GM18951 (cell line): ENCODE results near the gene TMEM178B.

Source experiments
- POLR2A ChIP-seq: IDR thresholded peaks from 4 replicates; pipeline ENCODE4 v1.6.1; 2011; ENCODE audit warnings: mild to moderate bottlenecking; ENCODE audit not compliant: insufficient read length, insufficient read depth; ENCODE audit errors: extremely low read depth
- in situ Hi-C: fragments of 300-500 bp; cut with MboI; formaldehyde crosslinking; loops from one replicate; pipeline ENCODE4 v1.12.0; 2022; ENCODE audit warnings: low sequenced_read_pairs, mixed read lengths, inconsistent platforms; ENCODE audit not compliant: unreplicated experiment

TMEM178B gene

DNA sequence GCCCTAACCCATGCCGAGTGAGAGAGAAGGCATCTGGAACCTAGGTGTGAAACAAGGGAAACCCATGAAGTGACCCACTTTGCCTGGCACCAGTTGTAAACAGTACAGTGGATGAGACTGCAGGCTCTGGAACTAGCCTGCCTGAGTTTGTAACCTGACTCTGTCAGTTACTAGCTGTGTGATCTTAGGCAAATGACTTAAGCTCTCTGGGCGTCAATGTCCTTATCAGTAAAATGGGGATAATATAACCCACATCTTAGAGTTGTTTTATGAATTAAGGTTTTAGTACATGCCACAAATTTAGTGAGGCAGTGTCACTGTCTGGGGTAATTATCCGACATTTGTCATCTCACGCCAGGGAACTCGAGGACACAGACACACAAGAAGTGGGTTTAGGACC, 394.5 kb downstream of the TMEM178B start:
- no peak for TF ChIP-seq POLR2A
- in situ Hi-C loops, result no loop called here

- TF ChIP-seq POLR2A, result no peak
- in situ Hi-C loops, result no loop called here
Observed at GRCh38 chr7:141475679-141476078, 401.8 kb downstream of the TMEM178B start.

DNA sequence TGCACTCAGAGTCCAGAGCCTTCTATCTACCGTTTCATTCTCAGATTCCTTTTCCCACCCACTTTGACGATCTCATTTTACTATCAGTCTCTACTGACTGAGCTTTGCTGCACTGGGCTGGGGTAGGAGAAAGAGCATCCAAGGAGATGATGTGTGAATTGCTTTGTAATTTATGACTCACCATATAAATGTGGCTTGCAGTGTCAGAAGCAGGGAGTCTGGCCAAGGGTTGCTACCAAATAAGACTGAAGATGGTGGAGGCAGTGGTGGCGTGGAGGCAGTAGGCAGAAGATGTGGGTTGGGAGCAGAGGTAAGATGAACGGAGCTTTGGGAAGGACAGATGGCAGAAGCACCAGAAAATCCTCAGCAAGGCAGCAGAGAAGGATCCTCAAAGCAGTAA, 404.0 kb downstream of the TMEM178B start:
- in situ Hi-C loops, result no loop called here
- no peak for TF ChIP-seq POLR2A

GRCh38 chr7:141478845-141479244, 405.0 kb downstream of the TMEM178B start:
- TF ChIP-seq POLR2A, result no peak
- in situ Hi-C loops, result no loop called here

- TF ChIP-seq POLR2A, result no peak
- in situ Hi-C loops, result no loop called here
Observed at GRCh38 chr7:141480953-141481352, 407.1 kb downstream of the TMEM178B start.

GRCh38 chr7:141481971-141482370, 408.1 kb downstream of the TMEM178B start:
- TF ChIP-seq POLR2A, result no peak
- in situ Hi-C loops, result no loop called here

- no peak for TF ChIP-seq POLR2A
- in situ Hi-C loops, result no loop called here
Observed at GRCh38 chr7:141483044-141483443, 409.2 kb downstream of the TMEM178B start.

GRCh38 chr7:141484907-141485306, 411.0 kb downstream of the TMEM178B start:
- TF ChIP-seq POLR2A, result no peak
- in situ Hi-C loops, result no loop called here

- in situ Hi-C loops, result no loop called here
- no peak for TF ChIP-seq POLR2A
Observed at GRCh38 chr7:141486959-141487358, 413.1 kb downstream of the TMEM178B start.

DNA sequence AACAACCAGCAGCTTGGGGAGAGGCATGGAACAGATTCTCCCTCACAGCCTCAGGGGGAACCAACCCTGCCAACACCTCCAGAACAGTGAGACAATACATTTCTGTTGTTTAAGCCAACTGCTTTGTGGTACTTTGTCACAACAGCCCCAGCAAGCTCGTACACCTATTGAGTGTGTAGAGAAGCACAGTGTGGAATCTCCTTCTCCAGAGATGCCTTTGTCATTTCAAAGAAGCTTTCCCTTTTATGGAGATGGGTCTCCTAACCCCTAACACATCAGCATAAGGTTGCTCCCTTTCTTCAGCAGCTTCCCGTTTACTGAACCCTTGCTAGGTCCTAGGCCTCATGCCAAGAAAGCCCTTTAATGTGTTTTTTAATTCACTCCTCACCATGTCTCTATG, 416.6 kb downstream of the TMEM178B start:
- in situ Hi-C loops, result no loop called here
- no peak for TF ChIP-seq POLR2A

GRCh38 chr7:141495057-141495456, 421.2 kb downstream of the TMEM178B start:
- in situ Hi-C loops, result no loop called here
- TF ChIP-seq POLR2A, result no peak

DNA sequence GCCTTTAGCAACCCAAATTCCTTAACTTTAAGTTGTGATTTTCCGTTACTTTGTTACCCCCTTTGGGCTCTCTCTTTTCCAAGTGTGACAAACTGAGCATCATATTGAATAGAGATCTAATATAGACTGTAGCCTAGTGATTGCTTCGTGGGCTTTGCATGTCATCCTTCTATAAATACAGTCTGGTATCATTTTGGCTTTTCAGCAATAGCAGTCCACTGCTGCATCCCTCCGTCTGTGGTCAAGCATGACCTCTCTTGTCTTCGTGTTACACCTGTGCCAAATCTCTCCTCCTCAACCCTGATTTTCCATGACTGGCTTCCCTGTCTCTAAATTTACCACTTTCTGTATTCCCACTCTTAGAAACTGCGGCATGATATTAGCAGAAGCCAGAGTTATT, 423.5 kb downstream of the TMEM178B start:
- in situ Hi-C loops, result no loop called here
- no peak for TF ChIP-seq POLR2A

DNA sequence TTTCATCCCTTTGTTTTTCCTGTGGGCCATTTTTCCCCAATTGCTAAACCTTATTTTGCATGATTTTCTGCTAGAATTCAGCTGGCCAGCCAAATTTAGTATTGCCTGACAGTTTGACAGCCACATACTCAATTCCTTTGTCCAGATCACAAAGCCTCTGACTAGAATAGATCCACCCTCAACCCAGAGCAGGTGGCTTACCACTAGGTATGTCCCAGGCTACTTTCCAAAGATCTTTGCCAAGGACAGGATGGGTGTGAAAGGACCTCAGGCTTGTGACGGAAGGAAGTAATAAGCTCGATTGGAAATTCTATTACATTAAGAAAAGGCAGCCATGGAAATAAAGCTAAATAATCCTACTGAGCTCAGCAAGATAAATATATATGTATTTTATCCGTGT, 426.7 kb downstream of the TMEM178B start:
- in situ Hi-C loops, result no loop called here
- no peak for TF ChIP-seq POLR2A

- in situ Hi-C loops, result no loop called here
- no peak for TF ChIP-seq POLR2A
Observed at GRCh38 chr7:141501451-141501850, 427.6 kb downstream of the TMEM178B start.

- TF ChIP-seq POLR2A, result no peak
- in situ Hi-C loops, result no loop called here
Observed at GRCh38 chr7:141511316-141511675, 437.4 kb downstream of the TMEM178B start.
